LNCaP clone FGC (cell line): ENCODE results near the gene KNSTRN.
A peak's percentile ranks its signal among the peaks of the same experiment; 100 is the strongest.

ENCODE experiments used
- DNase-seq: peaks from one replicate; pipeline ENCODE4 v3.0.0-alpha.2; 2011; ENCODE audit warnings: low read depth
- H3K4me3 ChIP-seq: 2 replicates; pipeline ENCODE4 v1.5.1; 2011; ENCODE audit warnings: mild to moderate bottlenecking, low read depth, low read length, control low read depth
- TF ChIP-seq, protein P1 (sequence below): IDR thresholded peaks from 2 replicates; pipeline ENCODE4 v1.5.1; 2012; ENCODE audit warnings: mild to moderate bottlenecking; ENCODE audit not compliant: control insufficient read depth, insufficient read depth; ENCODE audit errors: extremely low read depth

KNSTRN gene

DNA sequence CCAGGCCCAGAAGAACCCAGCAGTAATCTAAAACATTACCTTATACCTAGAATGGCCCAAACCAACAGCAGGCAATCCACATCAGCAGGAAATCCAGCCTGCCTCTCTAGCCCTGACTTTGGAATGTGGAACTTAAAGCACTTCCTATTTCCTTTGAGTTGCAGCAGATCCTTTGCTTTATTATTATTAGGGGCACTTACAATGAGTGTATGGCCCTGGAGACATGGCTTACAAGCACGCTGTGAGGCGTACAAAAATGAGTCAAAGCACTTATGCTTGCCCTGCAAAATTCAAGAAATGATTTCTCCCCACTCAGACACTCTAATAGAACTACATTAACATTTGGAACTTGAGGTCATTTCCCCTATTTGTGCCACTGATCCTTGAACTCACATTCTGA is 9.5 kb upstream of the KNSTRN start:
- DNase-seq: no peak
- TF ChIP-seq, protein P1, sequence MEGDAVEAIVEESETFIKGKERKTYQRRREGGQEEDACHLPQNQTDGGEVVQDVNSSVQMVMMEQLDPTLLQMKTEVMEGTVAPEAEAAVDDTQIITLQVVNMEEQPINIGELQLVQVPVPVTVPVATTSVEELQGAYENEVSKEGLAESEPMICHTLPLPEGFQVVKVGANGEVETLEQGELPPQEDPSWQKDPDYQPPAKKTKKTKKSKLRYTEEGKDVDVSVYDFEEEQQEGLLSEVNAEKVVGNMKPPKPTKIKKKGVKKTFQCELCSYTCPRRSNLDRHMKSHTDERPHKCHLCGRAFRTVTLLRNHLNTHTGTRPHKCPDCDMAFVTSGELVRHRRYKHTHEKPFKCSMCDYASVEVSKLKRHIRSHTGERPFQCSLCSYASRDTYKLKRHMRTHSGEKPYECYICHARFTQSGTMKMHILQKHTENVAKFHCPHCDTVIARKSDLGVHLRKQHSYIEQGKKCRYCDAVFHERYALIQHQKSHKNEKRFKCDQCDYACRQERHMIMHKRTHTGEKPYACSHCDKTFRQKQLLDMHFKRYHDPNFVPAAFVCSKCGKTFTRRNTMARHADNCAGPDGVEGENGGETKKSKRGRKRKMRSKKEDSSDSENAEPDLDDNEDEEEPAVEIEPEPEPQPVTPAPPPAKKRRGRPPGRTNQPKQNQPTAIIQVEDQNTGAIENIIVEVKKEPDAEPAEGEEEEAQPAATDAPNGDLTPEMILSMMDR: no peak
- no peak overlapping the region for H3K4me3 ChIP-seq

DNA sequence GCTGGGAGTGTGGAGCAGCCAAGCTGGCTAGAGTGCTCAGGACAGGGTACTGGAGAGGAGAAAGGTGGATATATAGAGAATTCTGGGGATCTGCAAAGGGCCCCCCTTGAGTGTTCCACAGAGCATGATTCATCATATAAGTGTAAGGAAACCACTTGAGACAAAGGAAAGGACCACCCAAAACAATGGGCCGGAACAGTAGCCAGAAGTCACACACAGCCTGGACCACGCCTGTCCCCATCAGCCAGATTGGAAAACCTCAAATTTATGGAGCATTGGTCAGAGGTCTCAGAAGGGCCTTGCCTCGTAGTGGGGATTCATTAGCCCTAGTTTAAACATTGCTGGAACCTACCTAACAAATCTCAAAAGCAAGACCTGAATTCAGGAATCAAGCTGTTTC is 4.9 kb upstream of the KNSTRN start:
- H3K4me3 ChIP-seq: no peak overlapping the region
- DNase-seq: no peak
- TF ChIP-seq, protein P1: no peak

DNA sequence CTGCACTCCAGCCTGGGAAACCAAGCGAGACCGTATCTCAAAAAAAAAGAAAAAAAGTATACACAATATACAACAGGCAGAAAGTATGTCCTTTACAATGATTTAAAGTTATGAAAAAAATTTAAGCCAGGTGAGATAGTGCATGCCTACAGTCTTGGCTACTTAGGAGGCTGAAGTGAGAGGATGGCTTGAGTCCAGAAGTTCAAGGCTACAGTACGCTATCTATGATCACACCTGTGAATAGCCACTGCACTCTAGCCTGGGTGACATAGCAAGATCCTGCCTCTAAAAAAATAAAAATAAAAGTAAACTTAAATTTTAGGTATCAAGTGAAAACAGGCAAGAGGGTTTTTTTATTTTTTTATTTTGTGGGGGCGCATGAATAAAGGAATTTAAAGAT is 3.1 kb upstream of the KNSTRN start:
- no peak overlapping the region for H3K4me3 ChIP-seq
- TF ChIP-seq, protein P1: no peak
- no peak for DNase-seq

DNA sequence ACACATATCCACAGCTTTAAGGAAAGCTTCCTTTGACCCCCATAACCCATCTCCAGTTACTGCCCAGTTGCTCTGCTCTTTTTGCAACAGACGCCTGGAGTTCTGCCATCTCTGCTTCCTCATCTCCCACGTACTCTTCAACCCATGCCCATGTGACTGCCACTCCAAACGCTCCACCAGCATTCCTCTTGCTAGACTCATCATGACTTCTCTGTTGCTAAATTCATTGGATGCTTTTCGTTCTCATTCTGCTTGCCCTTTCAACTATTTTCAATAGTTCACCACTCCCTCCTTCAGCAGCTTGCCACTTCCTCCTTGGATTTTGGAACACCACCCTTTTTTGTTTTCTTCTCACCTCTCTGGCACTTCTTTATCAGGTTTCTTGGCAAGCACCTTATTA is 2.7 kb upstream of the KNSTRN start:
- H3K4me3 ChIP-seq: no peak overlapping the region
- no peak for DNase-seq
- TF ChIP-seq, protein P1: no peak

DNA sequence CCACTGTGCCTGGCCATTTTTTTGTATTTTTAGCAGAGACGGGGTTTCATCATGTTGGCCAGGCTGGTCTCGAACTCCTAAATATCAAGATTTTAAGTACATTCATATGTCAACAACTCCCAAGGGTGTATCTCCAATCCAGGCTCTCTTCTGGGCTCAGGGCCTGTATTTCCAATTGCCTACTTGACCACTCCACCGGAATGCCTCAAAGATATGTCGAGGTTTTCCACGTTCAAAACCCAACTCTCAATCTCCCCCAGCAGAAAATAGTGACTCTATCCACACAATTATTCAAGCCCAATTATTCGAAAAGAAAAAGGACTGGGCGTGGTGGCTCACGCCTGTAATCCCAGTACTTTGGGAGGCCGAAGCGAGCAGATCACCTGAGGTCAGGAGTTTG is 1.9 kb upstream of the KNSTRN start:
- H3K4me3 ChIP-seq: no peak overlapping the region
- TF ChIP-seq, protein P1: no peak
- no peak for DNase-seq

DNA sequence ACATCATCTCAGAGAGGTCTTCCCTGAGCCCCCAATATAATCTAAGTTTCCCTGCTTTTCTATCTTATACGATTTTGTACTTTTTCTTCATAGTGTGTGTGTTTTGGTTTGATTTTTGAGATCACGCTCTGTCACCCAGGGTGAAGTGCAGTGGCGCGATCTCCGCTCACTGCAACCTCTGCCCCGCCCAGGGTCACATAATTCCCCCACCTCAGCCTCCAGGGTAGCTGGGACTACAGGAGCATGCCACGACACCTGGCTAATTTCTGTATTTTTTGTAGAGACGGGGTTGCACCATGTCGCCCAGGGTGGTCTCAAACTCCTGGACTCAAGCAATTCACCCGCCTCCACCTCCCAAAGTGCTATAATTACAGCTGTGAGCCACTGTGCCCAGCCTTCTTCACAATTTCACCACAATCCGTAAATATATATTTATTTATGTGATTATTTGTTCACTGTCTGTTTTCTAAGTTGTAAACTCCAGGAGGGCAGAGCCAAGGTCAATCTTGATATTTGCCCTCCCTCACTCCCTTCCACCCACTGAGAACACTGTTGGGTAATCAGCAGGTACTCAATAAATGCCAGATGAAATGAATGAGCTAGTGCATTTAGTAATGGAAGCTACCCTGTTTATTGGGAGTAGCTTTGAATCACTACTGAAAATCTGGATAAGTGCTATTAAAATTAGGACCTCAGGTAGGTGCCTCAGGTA is 547 bp upstream of the KNSTRN start:
- TF ChIP-seq, protein P1: no peak
- DNase-seq: peak; percentile 44
- no peak overlapping the region for H3K4me3 ChIP-seq

DNA sequence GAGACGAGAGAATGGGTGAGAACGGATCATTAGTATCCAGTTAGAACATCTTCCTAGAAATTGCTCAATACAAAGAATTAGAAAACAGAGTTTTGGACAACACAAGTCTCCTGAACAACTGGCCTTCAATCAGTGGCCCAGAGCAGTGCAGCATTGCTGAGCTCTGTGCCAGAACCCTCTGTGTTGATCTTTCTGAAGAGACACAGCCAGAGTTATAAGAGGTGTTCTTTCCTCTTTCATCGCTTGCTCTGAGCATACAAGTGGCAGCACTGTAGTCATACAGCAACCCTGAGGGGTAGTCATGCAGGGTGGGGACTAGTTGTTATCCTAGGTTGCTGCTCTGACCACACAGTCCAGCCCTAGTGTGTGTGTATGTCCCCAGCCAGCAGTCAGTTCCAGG is 4.0 kb downstream of the KNSTRN start:
- H3K4me3 ChIP-seq: no peak overlapping the region
- TF ChIP-seq, protein P1: no peak
- no peak for DNase-seq
